GM12878 (cell line): ENCODE measurements around the gene CAPN2.

Source experiments
- NR2C1 ChIP-seq: fragments of 450-650 bp; IDR thresholded peaks from 2 replicates; pipeline ENCODE4 v1.6.1; 2017; ENCODE audit warnings: antibody characterized with exemption, mild to moderate bottlenecking, moderate library complexity
- SMAD1 ChIP-seq: fragments of 450-650 bp; IDR thresholded peaks from 2 replicates; pipeline ENCODE4 v1.6.1; 2018; ENCODE audit warnings: mild to moderate bottlenecking, low read depth; ENCODE audit not compliant: partially characterized antibody
- TF ChIP-seq, protein P1 (sequence below), 3 experiments: IDR thresholded peaks in 2 of 3; conservative IDR thresholded peaks in 1 of 3; 2 replicates each; pipeline ENCODE4 v1.5.1; 2011; ENCODE audit warnings: low read depth in 3 of 3, low read length in 3 of 3, mild to moderate bottlenecking in 3 of 3, control low read depth in 2 of 3, moderate library complexity in 2 of 3, inconsistent platforms in 1 of 3, mixed read lengths in 1 of 3; ENCODE audit not compliant: control insufficient read depth in 2 of 3, insufficient read depth in 1 of 3; ENCODE audit errors: extremely low read depth in 1 of 3
- TF ChIP-seq, protein P2 (sequence below): IDR thresholded peaks from 2 replicates; pipeline ENCODE4 v1.6.1; 2011; ENCODE audit warnings: borderline replicate concordance, low read depth, mild to moderate bottlenecking, moderate library complexity, mixed read lengths, low read length; ENCODE audit not compliant: insufficient read depth; ENCODE audit errors: extremely low read length
- TF ChIP-seq, protein P3 (sequence below): IDR thresholded peaks from 2 replicates; pipeline ENCODE4 v1.6.1; 2012; ENCODE audit warnings: low read depth, low read length, improper control_type of control experiment

DNA sequence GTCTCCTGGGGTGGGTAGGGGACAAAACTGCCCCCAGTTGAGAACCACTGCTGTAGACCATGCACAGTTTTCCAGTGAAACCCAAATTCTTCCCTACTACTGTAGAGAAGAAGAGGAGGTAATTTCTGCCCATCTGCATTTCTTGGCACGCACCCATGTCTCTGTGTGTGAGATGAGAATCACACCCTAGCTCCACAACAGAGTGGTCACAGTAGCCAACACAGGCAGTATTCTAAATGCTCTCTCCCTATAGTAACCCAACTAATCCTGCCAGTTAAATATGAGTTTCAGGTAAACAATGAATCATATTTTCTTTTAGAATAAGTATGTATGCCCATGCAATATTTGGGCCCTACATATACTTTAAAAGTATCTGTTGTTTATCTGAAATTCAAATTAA lies 1.2 kb upstream of the CAPN2 start:
- TF ChIP-seq, protein P1, sequence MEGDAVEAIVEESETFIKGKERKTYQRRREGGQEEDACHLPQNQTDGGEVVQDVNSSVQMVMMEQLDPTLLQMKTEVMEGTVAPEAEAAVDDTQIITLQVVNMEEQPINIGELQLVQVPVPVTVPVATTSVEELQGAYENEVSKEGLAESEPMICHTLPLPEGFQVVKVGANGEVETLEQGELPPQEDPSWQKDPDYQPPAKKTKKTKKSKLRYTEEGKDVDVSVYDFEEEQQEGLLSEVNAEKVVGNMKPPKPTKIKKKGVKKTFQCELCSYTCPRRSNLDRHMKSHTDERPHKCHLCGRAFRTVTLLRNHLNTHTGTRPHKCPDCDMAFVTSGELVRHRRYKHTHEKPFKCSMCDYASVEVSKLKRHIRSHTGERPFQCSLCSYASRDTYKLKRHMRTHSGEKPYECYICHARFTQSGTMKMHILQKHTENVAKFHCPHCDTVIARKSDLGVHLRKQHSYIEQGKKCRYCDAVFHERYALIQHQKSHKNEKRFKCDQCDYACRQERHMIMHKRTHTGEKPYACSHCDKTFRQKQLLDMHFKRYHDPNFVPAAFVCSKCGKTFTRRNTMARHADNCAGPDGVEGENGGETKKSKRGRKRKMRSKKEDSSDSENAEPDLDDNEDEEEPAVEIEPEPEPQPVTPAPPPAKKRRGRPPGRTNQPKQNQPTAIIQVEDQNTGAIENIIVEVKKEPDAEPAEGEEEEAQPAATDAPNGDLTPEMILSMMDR (IDR thresholded peaks at IDR 0.05 in 2 of 3, conservative IDR thresholded peaks at IDR 0.05 in 1 of 3; ENCODE audit: control insufficient read depth in 2 of 3, extremely low read depth in 1 of 3, insufficient read depth in 1 of 3, low read depth in 3 of 3, low read length in 3 of 3), result no peak
- TF ChIP-seq SMAD1 (no peak), NR2C1 (no peak)
- TF ChIP-seq, protein P2, sequence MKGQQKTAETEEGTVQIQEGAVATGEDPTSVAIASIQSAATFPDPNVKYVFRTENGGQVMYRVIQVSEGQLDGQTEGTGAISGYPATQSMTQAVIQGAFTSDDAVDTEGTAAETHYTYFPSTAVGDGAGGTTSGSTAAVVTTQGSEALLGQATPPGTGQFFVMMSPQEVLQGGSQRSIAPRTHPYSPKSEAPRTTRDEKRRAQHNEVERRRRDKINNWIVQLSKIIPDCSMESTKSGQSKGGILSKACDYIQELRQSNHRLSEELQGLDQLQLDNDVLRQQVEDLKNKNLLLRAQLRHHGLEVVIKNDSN, result no peak
- TF ChIP-seq, protein P3, sequence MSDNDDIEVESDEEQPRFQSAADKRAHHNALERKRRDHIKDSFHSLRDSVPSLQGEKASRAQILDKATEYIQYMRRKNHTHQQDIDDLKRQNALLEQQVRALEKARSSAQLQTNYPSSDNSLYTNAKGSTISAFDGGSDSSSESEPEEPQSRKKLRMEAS, result no peak
